ENCODE measurements around the gene DPY19L1.
A peak's percentile ranks its signal among the peaks of the same experiment; 100 is the strongest.
"Not testable (repeated sequence)": the region's sequence is repeated elsewhere in the genome, so short reads cannot be mapped to it uniquely, and the experiment has no call there.

The DPY19L1 gene

GRCh38 chr7:34918198-34918861 is 119.0 kb downstream of the DPY19L1 start:
- not testable (repeated sequence) for DNase-seq (ENCODE audit: low spot score)

GRCh38 chr7:34917515-34917914 is 119.8 kb downstream of the DPY19L1 start:
- not testable (repeated sequence) for DNase-seq (ENCODE audit: low spot score)

GRCh38 chr7:34916267-34916666 is 121.0 kb downstream of the DPY19L1 start:
- peak; percentile 15 for DNase-seq (ENCODE audit: low spot score)

GRCh38 chr7:34912236-34912635 is 125.0 kb downstream of the DPY19L1 start:
- no peak for DNase-seq (ENCODE audit: low spot score)

GRCh38 chr7:34906266-34906850 is 130.9 kb downstream of the DPY19L1 start:
- not testable (repeated sequence) for DNase-seq (ENCODE audit: low spot score)

- no peak for DNase-seq (ENCODE audit: low spot score)
These were observed 132.3 kb downstream of the DPY19L1 start for GRCh38 chr7:34904987-34905386.

GRCh38 chr7:34903921-34904320 is 133.4 kb downstream of the DPY19L1 start:
- DNase-seq (ENCODE audit: low spot score) = not testable (repeated sequence)

GRCh38 chr7:34902182-34902581 is 135.1 kb downstream of the DPY19L1 start:
- DNase-seq (ENCODE audit: low spot score) = no peak

- DNase-seq (ENCODE audit: low spot score) = no peak
These were observed 136.3 kb downstream of the DPY19L1 start for GRCh38 chr7:34900891-34901513.

- no peak for DNase-seq (ENCODE audit: low spot score)
These were observed 142.1 kb downstream of the DPY19L1 start for GRCh38 chr7:34895202-34895601.

GRCh38 chr7:34889951-34890350 is 147.3 kb downstream of the DPY19L1 start:
- DNase-seq (ENCODE audit: low spot score) = no peak

GRCh38 chr7:34886856-34887255 is 150.4 kb downstream of the DPY19L1 start:
- no peak for DNase-seq (ENCODE audit: low spot score)

GRCh38 chr7:34883855-34884254 is 153.4 kb downstream of the DPY19L1 start:
- DNase-seq (ENCODE audit: low spot score) = not testable (repeated sequence)

GRCh38 chr7:34879871-34880270 is 157.4 kb downstream of the DPY19L1 start:
- no peak for DNase-seq (ENCODE audit: low spot score)

- not testable (repeated sequence) for DNase-seq (ENCODE audit: low spot score)
These were observed 158.1 kb downstream of the DPY19L1 start for GRCh38 chr7:34878944-34879735.
